IPS DF 4.7 (cell line): ENCODE measurements around the gene CFLAR.
"Not testable (repeated sequence)": the region's sequence is repeated elsewhere in the genome, so short reads cannot be mapped to it uniquely, and the experiment has no call there.

Experiments used
- DNase-seq: peaks from one replicate; pipeline ENCODE4 v3.0.0-alpha.2; 2013; ENCODE audit warnings: low spot score; ENCODE audit errors: extremely low read depth

The CFLAR gene

DNA sequence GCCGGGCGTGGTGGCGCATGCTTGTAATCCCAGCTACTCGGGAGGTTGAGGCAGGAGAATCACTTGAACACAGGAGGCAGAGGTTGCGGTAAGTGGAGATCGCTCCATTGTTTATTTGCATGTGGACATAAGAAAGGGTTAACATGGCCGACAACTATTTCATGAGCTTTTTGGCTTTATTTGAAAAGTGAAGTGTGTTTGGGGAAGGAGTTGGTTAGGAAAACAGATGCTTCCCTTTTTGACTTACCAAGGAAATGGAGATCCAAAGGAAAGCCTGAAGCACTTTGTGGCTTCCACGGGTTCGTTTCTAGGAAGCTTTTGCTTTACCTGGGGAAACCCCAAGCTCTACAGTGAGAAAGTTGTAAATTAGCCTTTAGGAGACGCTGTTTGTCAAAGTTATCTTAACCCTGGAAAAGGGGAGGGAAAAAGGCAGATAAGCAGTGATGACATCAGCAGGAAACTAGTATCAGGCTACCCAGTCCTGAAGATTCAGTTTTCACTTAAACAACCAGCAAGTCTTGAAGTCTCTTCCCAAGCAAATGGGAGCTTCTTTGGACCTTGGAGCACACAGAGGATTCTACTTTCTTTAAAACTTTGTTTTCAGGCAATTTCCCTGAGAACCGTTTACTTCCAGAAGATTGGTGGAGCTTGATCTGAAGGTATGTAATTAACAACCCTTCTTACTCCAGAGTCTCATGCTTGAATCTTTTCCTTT lies 66.8 kb downstream of the CFLAR start, which contains the start of gene CASP10:
Gene CASP10, plus strand, starts transcription at position 492 of the 715 bp plus-strand sequence. CDS start 2,637 bp downstream, outside the sequence.
- peak; percentile 36 for DNase-seq

DNA sequence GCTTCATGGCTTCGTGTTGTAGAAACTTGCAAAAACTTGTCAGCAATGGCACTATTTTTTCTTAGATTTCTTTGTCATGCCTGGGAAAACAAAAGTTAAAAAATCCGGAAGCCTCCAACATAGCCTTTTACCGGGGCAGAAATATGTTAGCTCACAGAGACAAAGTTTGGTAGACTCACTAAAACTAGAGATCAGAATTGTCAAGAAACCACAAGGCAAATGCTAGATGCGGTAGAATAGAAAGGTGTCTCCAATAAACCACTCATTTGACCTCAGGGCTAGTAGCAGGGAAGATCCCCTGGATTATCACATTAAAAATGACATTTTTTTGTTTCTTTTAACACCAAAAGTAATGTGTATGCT lies 67.4 kb downstream of the CFLAR start:
- no peak for DNase-seq

DNA sequence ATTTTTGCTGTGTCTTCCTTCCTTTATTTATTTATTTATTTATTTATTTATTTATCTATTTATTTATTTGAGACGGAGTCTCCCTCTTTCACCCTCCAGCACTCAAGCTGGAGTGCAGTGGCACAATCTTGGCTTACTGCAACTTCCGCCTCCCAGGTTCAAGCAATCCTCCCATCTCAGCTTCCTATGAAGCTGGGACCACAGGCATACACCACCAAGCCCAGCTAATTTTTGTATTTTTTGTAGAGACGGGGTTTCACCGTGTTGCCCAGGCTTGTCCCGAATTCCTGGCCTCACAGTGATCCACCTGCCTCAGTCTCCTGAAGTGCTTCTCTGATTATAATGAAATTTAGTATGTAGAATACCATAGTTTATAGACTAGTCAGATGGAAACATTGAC lies 67.9 kb downstream of the CFLAR start:
- DNase-seq: not testable (repeated sequence)

DNA sequence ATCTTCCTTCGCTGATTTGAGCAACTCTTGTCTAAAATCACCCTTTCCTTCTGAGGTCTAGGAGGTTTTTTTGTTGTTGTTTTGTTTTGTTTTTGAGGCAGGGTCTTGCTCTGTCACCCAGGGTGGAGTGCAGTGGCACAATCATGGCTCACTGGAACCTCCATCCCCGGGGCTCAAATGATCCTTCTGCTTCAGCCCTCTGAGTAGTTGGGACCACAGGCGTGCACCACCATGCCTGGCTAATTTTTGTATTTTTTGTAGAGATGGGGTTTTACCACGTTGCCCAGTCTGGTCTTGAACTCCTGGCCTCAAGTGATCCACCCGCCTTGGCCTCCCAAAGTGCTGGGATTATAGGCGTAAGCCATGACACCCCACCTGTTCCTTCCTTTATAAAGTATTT lies 68.3 kb downstream of the CFLAR start:
- DNase-seq: not testable (repeated sequence)

DNA sequence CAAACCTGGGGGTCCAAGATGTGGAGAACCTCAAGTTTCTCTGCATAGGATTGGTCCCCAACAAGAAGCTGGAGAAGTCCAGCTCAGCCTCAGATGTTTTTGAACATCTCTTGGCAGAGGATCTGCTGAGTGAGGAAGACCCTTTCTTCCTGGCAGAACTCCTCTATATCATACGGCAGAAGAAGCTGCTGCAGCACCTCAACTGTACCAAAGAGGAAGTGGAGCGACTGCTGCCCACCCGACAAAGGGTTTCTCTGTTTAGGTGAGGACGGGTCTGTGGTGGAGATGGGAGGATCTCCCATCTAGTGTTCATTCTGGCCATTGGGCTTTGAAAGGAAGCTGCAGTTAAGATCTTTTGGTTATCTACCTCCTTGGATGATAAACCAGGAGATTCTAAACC lies 69.9 kb downstream of the CFLAR start:
- DNase-seq: no peak

DNA sequence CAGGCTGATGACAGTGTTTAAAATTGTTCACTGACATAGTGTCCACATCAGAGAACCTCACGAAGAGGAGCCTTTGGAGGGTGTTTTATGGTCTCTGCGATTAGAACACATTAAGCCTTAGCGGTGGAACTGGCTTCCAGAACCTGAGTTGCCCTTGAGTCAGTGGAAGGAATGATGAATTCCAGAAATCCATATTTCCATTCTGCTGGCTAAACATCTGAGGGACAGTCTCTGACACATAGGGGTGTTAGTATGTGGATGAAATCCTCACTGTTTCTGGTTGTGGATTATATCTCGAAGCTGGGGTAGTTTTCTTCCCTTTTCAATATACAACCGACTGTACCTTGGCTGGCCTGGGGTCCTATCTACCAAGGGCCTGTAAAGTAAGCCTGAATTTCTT lies 71.0 kb downstream of the CFLAR start:
- DNase-seq: no peak

DNA sequence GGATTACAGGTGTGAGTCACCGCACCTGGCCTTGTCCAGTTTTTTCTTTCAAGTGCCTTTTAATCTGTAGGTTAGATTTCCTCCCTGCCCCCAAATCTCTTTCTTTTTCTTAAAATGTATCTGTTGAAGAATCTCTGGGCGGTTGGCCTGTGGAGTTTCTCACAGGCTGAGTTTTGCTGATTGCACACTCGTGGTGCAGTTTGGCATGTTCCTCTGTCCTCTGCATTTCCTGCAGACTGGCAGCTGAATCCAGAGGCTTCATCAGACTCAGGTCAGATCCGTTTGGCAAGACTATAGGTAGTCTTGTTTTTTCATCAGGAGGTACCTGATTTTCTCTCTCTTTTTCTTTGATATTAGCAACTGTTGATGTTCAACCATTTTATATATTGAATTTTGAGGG lies 72.5 kb downstream of the CFLAR start:
- no peak for DNase-seq

DNA sequence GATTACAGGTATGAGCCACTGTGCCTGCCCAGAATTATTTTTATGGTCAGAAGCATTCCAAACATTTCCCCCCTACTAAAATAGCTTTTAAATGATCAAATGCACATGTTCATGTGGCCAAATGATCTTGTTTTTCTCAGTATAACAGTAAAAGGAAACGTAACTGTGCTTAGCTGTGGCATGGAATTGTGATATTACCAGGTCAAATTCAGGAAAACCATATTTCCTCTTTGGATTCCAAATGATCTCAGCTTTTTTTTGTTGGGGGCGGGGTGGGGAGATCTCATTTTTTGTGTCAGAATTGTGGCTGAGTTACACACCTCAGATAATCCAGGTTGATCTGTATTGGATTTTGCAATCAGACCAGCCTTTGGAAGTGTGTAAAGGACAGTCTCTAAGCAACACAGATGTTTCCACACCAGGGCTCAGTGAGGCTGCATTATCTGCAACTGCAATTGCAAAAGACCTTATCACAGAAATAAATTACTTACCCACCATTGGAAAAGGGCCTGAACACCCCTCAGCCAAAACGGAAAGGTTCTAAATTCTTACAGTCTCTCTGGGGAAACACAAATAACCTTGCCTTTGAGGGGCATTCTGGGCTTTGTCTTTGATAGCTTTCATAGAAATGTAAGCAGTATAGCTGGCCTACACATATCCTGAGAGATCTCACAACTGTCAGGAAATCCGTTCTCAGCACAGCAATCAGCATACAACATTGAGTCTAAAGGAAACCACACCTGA lies 75.3 kb downstream of the CFLAR start:
- DNase-seq: no peak

DNA sequence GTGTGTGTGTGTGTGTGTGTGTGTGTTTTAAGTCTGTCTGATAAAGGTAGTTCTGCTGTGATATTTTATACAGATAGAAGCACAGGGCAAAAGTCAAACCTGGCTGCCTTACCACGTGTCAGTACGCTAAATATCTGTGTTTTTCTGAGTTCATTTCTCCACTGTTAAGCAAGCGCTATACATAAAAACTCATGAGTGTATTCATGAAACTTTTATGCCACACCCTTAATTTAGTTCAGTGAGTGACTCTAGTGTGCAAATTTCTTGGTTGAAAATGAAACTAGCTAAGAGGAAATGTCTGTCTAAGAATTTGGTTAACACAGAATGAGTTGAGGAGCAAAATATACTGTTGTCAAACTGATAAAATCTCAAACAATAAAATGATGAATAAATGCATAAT lies 78.1 kb downstream of the CFLAR start:
- no peak for DNase-seq

DNA sequence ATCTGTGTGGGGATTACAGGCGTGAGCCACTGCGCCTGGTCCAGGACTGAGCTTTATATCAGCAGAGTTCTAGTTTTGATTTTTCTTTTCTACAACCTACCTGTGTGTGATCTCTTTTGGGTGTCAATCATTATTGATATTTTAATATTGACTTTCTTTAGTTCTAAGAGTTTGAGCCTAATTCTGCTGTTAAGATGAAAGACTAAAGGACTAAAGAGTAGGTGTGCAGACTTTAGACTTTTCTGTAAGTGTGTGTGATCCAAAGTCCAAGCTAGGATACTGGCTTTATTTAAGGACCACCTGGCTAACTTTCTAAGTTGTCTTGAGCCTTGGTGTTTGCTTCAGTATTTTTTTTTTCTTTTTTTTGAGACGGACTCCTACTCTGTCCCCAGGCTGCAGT lies 79.4 kb downstream of the CFLAR start:
- DNase-seq: no peak

DNA sequence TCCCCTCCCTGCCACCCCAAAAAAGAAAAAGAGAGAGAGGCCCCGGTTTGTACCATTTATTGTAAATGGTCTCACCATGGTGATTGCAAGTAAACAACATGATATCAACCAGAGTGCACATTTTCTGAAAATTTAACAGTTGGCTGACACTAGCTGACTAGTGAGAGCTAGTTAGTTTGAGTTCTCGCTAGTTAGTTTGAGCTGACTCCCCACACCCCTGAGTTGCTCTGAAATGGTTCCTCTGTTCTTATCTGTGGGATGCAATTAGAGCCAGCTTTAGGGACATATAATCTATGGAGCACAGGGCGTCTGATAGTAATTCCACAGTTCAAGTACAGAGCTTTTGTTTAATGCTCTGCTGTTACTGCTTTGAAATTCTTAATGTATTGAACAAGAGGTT lies 80.0 kb downstream of the CFLAR start:
- DNase-seq: no peak

DNA sequence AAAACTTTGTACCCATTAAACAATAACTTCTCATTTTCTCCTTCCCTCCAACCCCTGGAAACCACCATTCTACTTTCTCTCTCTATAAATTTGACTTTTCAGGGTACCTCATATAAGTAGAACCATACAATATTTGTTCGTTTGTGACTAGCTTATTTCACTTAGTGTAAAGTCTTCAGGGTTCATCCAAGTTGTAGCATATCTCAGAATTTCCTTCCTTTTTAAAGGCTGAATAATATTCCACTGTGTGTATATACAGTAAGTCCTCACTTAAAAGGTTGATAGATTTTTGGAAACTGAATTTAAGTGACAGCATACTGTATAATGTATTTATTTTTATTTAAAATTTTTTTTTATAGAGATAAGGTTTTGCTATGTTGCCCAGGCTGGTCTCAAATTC lies 80.8 kb downstream of the CFLAR start:
- DNase-seq: no peak

DNA sequence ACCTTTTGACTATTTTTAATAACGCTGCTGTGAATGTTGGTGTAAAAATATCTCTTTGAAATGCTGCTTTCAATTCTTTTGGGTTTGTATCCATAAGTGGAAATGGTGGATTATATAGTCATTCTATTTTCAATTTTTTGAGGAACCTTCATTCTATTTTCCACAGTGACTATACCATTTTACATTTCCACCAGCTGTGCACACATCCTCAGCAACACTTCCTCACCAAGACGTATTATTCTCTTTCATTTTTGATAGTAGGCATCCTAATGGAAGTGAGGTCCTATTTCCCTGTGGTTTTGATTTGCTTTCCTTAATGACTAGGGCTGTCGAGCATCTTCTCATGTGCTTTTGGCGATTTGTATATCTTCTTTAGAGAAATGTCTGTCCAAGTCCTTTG lies 81.8 kb downstream of the CFLAR start:
- DNase-seq: no peak

DNA sequence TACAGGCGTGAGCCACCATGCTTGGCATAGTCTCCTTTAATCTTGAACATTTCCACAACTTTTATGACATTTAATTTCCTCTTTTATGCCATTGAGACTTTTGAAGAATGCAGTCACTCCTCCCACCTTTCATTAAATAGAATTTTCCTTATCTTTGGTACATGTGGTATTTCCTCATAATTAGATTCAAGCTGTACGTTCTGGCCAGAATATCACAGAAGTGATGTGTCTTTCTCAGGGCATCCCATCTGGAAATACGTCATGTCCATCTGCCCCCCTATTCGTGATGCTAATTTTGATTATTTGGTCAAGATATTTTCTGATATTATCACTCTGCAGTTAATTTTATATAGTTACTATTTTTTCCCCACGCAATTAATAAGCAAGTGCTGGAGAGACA lies 83.9 kb downstream of the CFLAR start:
- DNase-seq: no peak

DNA sequence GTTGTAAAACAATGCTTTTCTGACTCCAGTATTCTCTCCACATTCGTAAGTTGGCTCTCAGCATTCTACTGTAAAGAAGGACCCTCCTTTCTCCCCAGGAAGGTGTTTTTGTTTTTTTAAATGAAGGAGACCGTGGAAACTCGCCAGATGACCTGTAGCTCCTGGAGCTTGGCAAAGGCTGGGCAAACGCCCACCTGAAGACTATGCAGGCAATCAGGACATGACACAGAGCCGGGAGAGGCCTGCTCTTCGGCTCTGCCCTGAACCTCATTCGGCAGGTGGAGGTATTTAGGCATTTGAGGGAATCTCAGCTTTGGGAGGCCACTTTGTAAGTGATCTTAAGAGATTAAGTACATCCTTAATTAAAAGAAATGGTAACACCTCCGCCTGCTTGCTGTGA lies 84.4 kb downstream of the CFLAR start:
- no peak for DNase-seq

DNA sequence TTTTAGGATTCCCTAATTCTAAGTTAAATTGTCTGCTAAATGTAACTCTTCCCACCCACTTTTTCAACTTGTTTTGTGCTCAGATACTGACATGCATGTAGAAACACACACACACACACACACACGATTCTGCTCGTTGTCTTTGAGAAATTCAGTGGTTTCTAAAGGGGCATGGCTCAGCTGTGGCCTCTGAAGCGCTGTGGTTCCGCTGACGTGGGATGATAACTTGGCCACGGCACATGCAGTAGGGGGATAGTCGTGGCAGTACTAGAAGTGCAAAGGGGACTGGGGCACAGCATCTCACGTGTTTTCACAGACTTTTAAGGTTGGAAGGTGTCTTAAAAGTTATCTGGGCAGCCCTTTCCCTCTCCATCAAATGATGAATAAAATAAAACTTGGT lies 85.4 kb downstream of the CFLAR start:
- no peak for DNase-seq

DNA sequence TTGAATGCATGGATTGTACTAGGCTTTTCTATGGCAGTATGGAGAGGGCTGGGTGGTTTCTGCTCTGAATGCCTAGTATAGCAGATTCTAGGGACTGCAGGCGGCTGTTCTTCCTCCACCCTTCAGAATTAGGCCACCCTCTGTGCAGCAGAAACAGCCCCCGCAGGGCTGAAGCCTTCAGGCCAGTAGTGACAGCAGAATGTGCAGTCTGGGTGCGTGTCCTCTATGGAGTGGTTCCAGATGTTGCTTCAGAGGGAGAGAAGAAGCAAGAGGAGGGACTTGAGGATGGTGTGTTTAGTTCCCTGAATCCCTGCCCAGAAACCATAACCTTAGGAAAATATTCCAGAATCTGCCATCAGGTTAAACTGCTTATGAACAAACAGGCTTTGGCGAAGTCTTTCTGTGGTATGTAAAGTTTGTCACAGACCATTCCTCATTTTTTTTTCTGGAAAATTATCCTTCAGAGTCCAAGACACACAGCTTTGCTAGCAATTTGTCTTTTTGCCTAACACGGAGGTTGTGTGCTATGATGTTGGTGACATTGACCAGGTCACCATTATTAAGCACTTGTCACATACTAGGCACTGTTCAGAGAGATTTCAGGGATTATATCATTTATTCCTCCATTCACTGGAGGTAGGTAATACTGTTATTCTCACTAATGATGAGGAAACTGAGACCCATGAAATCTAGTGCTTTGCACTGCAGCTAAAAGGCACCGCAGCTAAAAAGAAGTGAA lies 88.1 kb downstream of the CFLAR start:
- DNase-seq: no peak

DNA sequence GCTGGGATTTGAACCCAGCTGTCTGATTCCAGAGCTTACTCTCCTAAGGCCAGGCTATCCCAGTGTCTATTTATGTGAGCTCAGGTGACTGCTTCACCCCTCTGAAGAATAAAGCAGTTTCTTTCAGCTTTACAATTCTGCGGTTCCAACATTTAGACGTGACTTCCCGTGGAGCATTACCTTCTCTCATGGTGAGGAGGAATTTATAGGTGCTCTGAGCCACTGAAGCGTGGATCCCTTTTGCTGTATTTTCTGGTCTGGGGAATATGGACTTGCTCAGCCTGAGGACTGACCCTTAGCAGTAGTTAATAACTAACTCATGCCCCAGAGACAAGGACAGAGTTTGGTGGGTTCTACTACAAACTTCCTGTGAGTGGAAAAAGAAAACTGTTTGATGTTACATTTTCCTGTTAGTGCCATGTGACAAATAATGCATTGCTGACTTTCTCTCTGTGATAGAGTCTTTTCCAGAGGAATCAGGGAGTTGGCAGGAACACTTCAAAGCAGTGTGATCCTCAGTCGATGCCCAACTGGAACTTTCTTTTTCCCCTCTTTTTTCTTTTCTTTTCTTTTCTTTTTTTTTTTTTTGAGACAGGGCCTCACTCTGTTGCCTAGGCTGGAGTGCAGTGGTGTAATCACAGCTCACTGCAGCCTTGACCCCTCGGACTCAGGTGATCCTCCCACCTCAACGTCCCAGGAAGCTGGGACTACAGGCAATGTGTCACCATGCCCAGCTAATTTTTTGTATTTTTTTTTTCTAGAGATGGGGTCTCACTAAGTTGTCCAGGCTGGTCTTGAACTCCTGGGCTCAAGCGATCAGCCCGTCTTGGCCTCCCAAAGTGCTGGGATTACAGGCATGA lies 88.9 kb downstream of the CFLAR start:
- DNase-seq: no peak

DNA sequence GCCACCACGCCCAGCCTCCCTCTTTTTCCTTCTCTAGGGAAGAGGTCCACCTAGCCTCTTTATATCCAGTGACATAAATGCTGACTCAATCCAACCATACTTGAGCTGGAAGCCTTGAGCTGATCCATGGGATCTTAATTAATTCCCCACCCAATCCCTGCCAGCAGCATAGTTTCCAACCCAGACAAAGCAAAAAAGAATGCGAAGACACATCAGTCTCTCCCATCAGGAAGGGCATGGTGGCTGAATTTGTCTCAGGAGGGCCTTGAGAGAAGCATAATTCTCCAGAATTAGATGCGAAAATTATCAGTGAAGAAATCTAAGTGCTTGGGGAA lies 89.5 kb downstream of the CFLAR start:
- no peak for DNase-seq

DNA sequence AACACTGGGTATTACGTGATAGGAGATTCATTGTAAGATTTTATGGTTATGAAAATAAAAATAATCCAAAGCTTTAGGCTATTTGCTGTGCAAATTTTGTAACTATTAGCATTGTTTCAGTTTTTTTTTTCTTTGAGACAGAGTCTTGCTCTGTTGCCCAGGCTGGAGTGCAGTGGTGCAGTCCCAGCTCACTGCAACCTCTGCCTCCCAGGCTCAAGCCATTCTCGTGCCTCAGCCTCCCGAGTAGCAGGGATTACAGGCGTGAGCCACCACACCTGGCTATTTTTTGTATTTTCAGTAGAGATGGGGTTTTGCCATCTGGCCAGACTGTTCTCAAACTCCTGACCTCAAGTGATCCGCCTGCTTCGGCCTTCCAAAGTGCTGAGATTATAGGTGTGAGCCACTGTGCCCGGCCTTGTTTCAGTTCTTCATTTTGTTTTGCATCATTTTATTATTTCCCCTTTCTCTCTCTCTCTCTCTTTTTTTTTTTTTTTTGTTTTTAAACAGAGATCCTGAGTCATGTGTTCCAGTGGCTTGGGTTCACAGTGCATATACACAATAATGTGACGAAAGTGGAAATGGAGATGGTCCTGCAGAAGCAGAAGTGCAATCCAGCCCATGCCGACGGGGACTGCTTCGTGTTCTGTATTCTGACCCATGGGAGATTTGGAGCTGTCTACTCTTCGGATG lies 92.7 kb downstream of the CFLAR start:
- no peak for DNase-seq

DNA sequence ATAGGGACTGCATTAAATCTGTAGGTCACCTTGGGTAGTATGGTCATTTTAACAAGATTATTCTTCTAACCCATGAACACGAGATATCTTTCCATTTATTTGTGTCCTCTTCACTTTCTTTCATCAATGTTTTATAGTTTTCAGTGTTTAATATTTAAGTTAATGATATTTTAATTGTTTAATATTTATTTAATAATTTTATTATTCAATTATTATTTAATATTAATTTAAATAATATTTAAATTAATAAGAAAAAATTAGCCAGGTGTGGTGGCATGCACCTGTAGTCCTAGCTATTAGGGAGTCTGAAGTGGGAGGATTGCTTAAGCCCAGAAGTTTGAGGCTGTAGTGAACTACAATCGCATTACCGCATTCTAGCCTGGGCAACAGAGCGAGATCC lies 100.0 kb downstream of the CFLAR start:
- no peak for DNase-seq
